Endodermal cell (in vitro differentiated cells): Measurements from ENCODE around the gene D2HGDH. TPM values are rescaled to one million over a fixed set of nuclear protein-coding genes. Genes with fewer than 3 reads are reported as not detected.

ENCODE experiments used
- DNase-seq: peaks from one replicate; pipeline ENCODE4 v3.0.0-alpha.2; 2017
- H3K27ac ChIP-seq: 2 replicates; pipeline ENCODE4 v1.5.1; 2013; ENCODE audit warnings: mild to moderate bottlenecking, low read depth, low read length, moderate library complexity
- H3K27me3 ChIP-seq: 2 replicates; pipeline ENCODE4 v1.6.1; 2013; ENCODE audit warnings: mild to moderate bottlenecking, low read length, moderate library complexity; ENCODE audit not compliant: insufficient read depth, control insufficient read depth, poor library complexity, severe bottlenecking
- H3K36me3 ChIP-seq: 2 replicates; pipeline ENCODE4 v1.7.0; 2013; ENCODE audit warnings: mild to moderate bottlenecking, low read length, moderate library complexity; ENCODE audit not compliant: control insufficient read depth, insufficient read depth
- H3K4me1 ChIP-seq: one replicate; pipeline ENCODE4 v1.7.0; 2013; ENCODE audit warnings: low read length; ENCODE audit not compliant: control insufficient read depth, insufficient read depth
- H3K4me3 ChIP-seq: 2 replicates; pipeline ENCODE4 v1.5.1; 2013; ENCODE audit warnings: mild to moderate bottlenecking, low read length, moderate library complexity
- H3K9ac ChIP-seq: 2 replicates; pipeline ENCODE4 v1.6.1; 2013; ENCODE audit warnings: mild to moderate bottlenecking, low read length, moderate library complexity; ENCODE audit not compliant: poor library complexity, severe bottlenecking; ENCODE audit errors: extremely low read depth
- H3K9me3 ChIP-seq: 2 replicates; pipeline ENCODE4 v1.6.1; 2013; ENCODE audit warnings: mild to moderate bottlenecking, low read length, moderate library complexity; ENCODE audit not compliant: control insufficient read depth
- H3K27ac Mint-ChIP-seq: 2 replicates; pipeline ENCODE4 v1.8.0; 2020; ENCODE audit warnings: mixed read lengths
- H3K27me3 Mint-ChIP-seq: 2 replicates; pipeline ENCODE4 v1.8.0; 2021; ENCODE audit warnings: mild to moderate bottlenecking, mixed read lengths; ENCODE audit not compliant: insufficient read depth
- H3K36me3 Mint-ChIP-seq: 2 replicates; pipeline ENCODE4 v1.8.0; 2020; ENCODE audit warnings: low read depth, mixed read lengths
- H3K4me1 Mint-ChIP-seq: 2 replicates; pipeline ENCODE4 v1.8.0; 2020; ENCODE audit warnings: mixed read lengths
- H3K4me3 Mint-ChIP-seq: 2 replicates; pipeline ENCODE4 v1.8.0; 2020; ENCODE audit warnings: mild to moderate bottlenecking, moderate library complexity, mixed read lengths
- H3K9me3 Mint-ChIP-seq: 2 replicates; pipeline ENCODE4 v1.8.0; 2020; ENCODE audit warnings: mild to moderate bottlenecking, mixed read lengths
- CTCF ChIP-seq: fragments of 200-600 bp; sonication (generic); conservative IDR thresholded peaks from 2 replicates; pipeline ENCODE4 v1.5.0; 2021; ENCODE audit warnings: antibody characterized with exemption, mild to moderate bottlenecking
- WGBS, 2 experiments: methylation state at CpG; one replicate each; pipeline versions ENCODE4 v1.1.5 to v1.1.7; 2013; ENCODE audit warnings: missing lambda C conversion rate in 2 of 2, mixed read lengths in 1 of 2; ENCODE audit not compliant: insufficient coverage in 1 of 2, insufficient read length in 1 of 2; 5-methylcytosine and 5-hydroxymethylcytosine counted together
- total RNA-seq, 2 donors: library from RNA; stranded (reverse); fragmentation: NEBNext Ultra II Directional in 1 of 2; extraction: Animal tissue kit (Norgen Biotek cat#: 25700) in 1 of 2; gene quantifications; 2 replicates in 1 of 2; 3 replicates in 1 of 2; pipeline ENCODE4 v1.2.1, GENCODE V29; 2021

The D2HGDH gene
- total RNA-seq, 2 donors from 2014 or later, result 25.1 to 34.8 TPM

- Histone ChIP-seq H3K9me3 (peaks cover 27% of the 10 kb centered on the region), H3K27me3 (no peaks in the 10 kb centered on the region), H3K27ac (no peak overlapping the region), H3K4me1 (no peaks in the 10 kb centered on the region), H3K36me3 (peaks cover 49% of the 10 kb centered on the region), H3K9ac (no peak overlapping the region), H3K4me3 (no peak overlapping the region)
- DNase-seq, result peak; percentile 79
- TF ChIP-seq CTCF, result peak; percentile 66
- Mint-ChIP-seq H3K9me3 (peaks cover 35% of the 10 kb centered on the region), H3K27ac (no peak overlapping the region), H3K4me1 (no peaks in the 10 kb centered on the region), H3K27me3 (no peaks in the 10 kb centered on the region), H3K4me3 (no peak overlapping the region), H3K36me3 (peaks cover 77% of the 10 kb centered on the region)
- 95% methylated on average over 25 to 41 of the region's 41 CpGs for WGBS, 2 experiments
These were observed 10.0 kb upstream of the D2HGDH start for GRCh38 chr2:241724259-241724974.

GRCh38 chr2:241724975-241725870, 9.2 kb upstream of the D2HGDH start:
- 96% methylated on average over 65 to 76 of the region's 76 CpGs for WGBS, 2 experiments
- Histone ChIP-seq H3K9ac (no peak overlapping the region), H3K27me3 (no peaks in the 10 kb centered on the region), H3K4me1 (no peaks in the 10 kb centered on the region), H3K27ac (no peak overlapping the region), H3K4me3 (no peak overlapping the region), H3K9me3 (peaks cover 27% of the 10 kb centered on the region), H3K36me3 (peaks cover 41% of the 10 kb centered on the region)
- Mint-ChIP-seq H3K9me3 (peaks cover 35% of the 10 kb centered on the region), H3K27ac (no peak overlapping the region), H3K27me3 (no peaks in the 10 kb centered on the region), H3K4me1 (no peaks in the 10 kb centered on the region), H3K4me3 (no peak overlapping the region), H3K36me3 (peaks cover 71% of the 10 kb centered on the region)
- no peak for DNase-seq
- TF ChIP-seq CTCF, result no peak

GRCh38 chr2:241726459-241726858, 8.0 kb upstream of the D2HGDH start:
- Histone ChIP-seq H3K4me1 (no peaks in the 10 kb centered on the region), H3K27ac (no peak overlapping the region), H3K36me3 (peaks cover 29% of the 10 kb centered on the region), H3K27me3 (no peaks in the 10 kb centered on the region), H3K4me3 (no peak overlapping the region), H3K9ac (no peak overlapping the region), H3K9me3 (peaks cover 23% of the 10 kb centered on the region)
- no peak for TF ChIP-seq CTCF
- no peak overlapping the region for H3K27ac Mint-ChIP-seq
- no peaks in the 10 kb centered on the region for H3K4me1 Mint-ChIP-seq
- no peak for DNase-seq
- peaks cover 59% of the 10 kb centered on the region for H3K36me3 Mint-ChIP-seq
- peaks cover 29% of the 10 kb centered on the region for H3K9me3 Mint-ChIP-seq
- H3K27me3 Mint-ChIP-seq, result no peaks in the 10 kb centered on the region
- WGBS, 2 experiments, result 94 to 98% methylated on average over 11 to 16 of the region's 16 CpGs
- no peak overlapping the region for H3K4me3 Mint-ChIP-seq
